ENCODE data around the gene PIK3CG.

The PIK3CG gene

GRCh38 chr7:106869954-106870353, 4.9 kb downstream of the PIK3CG start:
- peak overlapping the region; percentile 93 for H3K27ac Mint-ChIP-seq
- ATAC-seq (no peak), DNase-seq (ENCODE audit: low spot score in 2 of 2) (no peak)
- peaks cover 86% of the 10 kb centered on the region for H3K36me3 Mint-ChIP-seq
- peaks cover 62% of the 10 kb centered on the region for H3K4me1 Mint-ChIP-seq
- peak overlapping the region; percentile 79 for H3K4me3 Mint-ChIP-seq
- H3K9me3 Mint-ChIP-seq: no peaks in the 10 kb centered on the region

- ATAC-seq: no peak
- no peak for DNase-seq (ENCODE audit: low spot score in 2 of 2)
- Mint-ChIP-seq H3K27ac (peak overlapping the region; percentile 93), H3K36me3 (peaks cover 92% of the 10 kb centered on the region), H3K4me3 (peak overlapping the region; percentile 79), H3K4me1 (peaks cover 62% of the 10 kb centered on the region), H3K9me3 (no peaks in the 10 kb centered on the region)
Measured at GRCh38 chr7:106870528-106870927, 5.4 kb downstream of the PIK3CG start.

- ATAC-seq: peak; percentile 85
- DNase-seq (ENCODE audit: low spot score in 2 of 2): no peak
- H3K9me3 Mint-ChIP-seq: no peaks in the 10 kb centered on the region
- H3K4me1 Mint-ChIP-seq: peaks cover 62% of the 10 kb centered on the region
- peaks cover 96% of the 10 kb centered on the region for H3K36me3 Mint-ChIP-seq
- H3K27ac Mint-ChIP-seq: peak overlapping the region; percentile 93
- H3K4me3 Mint-ChIP-seq: peak overlapping the region; percentile 79
Measured at GRCh38 chr7:106870983-106871410, 5.9 kb downstream of the PIK3CG start.

- Mint-ChIP-seq H3K9me3 (no peaks in the 10 kb centered on the region), H3K36me3 (peaks cover 100% of the 10 kb centered on the region), H3K27ac (peak overlapping the region; percentile 93), H3K4me1 (peaks cover 61% of the 10 kb centered on the region), H3K4me3 (peak overlapping the region; percentile 79)
- peak; percentile 51 for ATAC-seq
- DNase-seq (ENCODE audit: low spot score in 2 of 2): no peak
Measured at GRCh38 chr7:106871793-106872571, 6.9 kb downstream of the PIK3CG start.

GRCh38 chr7:106872763-106873162, 7.7 kb downstream of the PIK3CG start:
- no peaks in the 10 kb centered on the region for H3K9me3 Mint-ChIP-seq
- peak overlapping the region; percentile 93 for H3K27ac Mint-ChIP-seq
- H3K4me3 Mint-ChIP-seq: peak overlapping the region; percentile 79
- no peak for ATAC-seq
- peaks cover 100% of the 10 kb centered on the region for H3K36me3 Mint-ChIP-seq
- peaks cover 55% of the 10 kb centered on the region for H3K4me1 Mint-ChIP-seq
- no peak for DNase-seq (ENCODE audit: low spot score in 2 of 2)

GRCh38 chr7:106874076-106874475, 9.0 kb downstream of the PIK3CG start:
- no peak for ATAC-seq
- peak overlapping the region; percentile 79 for H3K4me3 Mint-ChIP-seq

GRCh38 chr7:106875508-106875907, 10.4 kb downstream of the PIK3CG start:
- Mint-ChIP-seq H3K36me3 (peaks cover 100% of the 10 kb centered on the region), H3K27ac (no peak overlapping the region), H3K4me3 (no peak overlapping the region), H3K9me3 (no peaks in the 10 kb centered on the region), H3K4me1 (peaks cover 44% of the 10 kb centered on the region)
- ATAC-seq (no peak), DNase-seq (ENCODE audit: low spot score in 2 of 2) (no peak)

More at GRCh38 chr7:106874076-106874475, 9.0 kb downstream of the PIK3CG start:
- H3K27ac Mint-ChIP-seq: peak overlapping the region; percentile 33
- peaks cover 55% of the 10 kb centered on the region for H3K4me1 Mint-ChIP-seq
- no peak for DNase-seq (ENCODE audit: low spot score in 2 of 2)
- H3K36me3 Mint-ChIP-seq: peaks cover 100% of the 10 kb centered on the region
- H3K9me3 Mint-ChIP-seq: no peaks in the 10 kb centered on the region

- H3K9me3 Mint-ChIP-seq: no peaks in the 10 kb centered on the region
- ATAC-seq (no peak), DNase-seq (ENCODE audit: low spot score in 2 of 2) (no peak)
- H3K4me1 Mint-ChIP-seq: peaks cover 44% of the 10 kb centered on the region
- H3K27ac Mint-ChIP-seq: peak overlapping the region; percentile 71
- peaks cover 100% of the 10 kb centered on the region for H3K36me3 Mint-ChIP-seq
- H3K4me3 Mint-ChIP-seq: peak overlapping the region; percentile 29
Measured at GRCh38 chr7:106878748-106879439, 13.8 kb downstream of the PIK3CG start.

- H3K9me3 Mint-ChIP-seq: no peaks in the 10 kb centered on the region
- peaks cover 100% of the 10 kb centered on the region for H3K36me3 Mint-ChIP-seq
- peak overlapping the region; percentile 60 for H3K27ac Mint-ChIP-seq
- DNase-seq (ENCODE audit: low spot score in 2 of 2) (no peak), ATAC-seq (no peak)
- H3K4me3 Mint-ChIP-seq: no peak overlapping the region
- H3K4me1 Mint-ChIP-seq: peaks cover 52% of the 10 kb centered on the region
Measured at GRCh38 chr7:106881984-106882383, 16.9 kb downstream of the PIK3CG start.

- Mint-ChIP-seq H3K27ac (peak overlapping the region; percentile 60), H3K9me3 (no peaks in the 10 kb centered on the region), H3K4me1 (peaks cover 60% of the 10 kb centered on the region), H3K4me3 (no peak overlapping the region), H3K36me3 (peaks cover 100% of the 10 kb centered on the region)
- DNase-seq (ENCODE audit: low spot score in 2 of 2) (no peak), ATAC-seq (no peak)
Measured at GRCh38 chr7:106883456-106884026, 18.5 kb downstream of the PIK3CG start.

- Mint-ChIP-seq H3K4me1 (peaks cover 54% of the 10 kb centered on the region), H3K27ac (peak overlapping the region; percentile 82), H3K4me3 (no peak overlapping the region), H3K36me3 (peaks cover 100% of the 10 kb centered on the region), H3K9me3 (no peaks in the 10 kb centered on the region)
- no peak for DNase-seq (ENCODE audit: low spot score in 2 of 2)
- ATAC-seq: no peak
Measured at GRCh38 chr7:106885652-106886051, 20.6 kb downstream of the PIK3CG start.

- peak; percentile 83 for ATAC-seq
- no peaks in the 10 kb centered on the region for H3K9me3 Mint-ChIP-seq
- peaks cover 65% of the 10 kb centered on the region for H3K4me1 Mint-ChIP-seq
- peaks cover 100% of the 10 kb centered on the region for H3K36me3 Mint-ChIP-seq
- no peak for DNase-seq (ENCODE audit: low spot score in 2 of 2)
- H3K4me3 Mint-ChIP-seq: no peak overlapping the region
- no peak overlapping the region for H3K27ac Mint-ChIP-seq
Measured at GRCh38 chr7:106887421-106887820, 22.3 kb downstream of the PIK3CG start.

- peaks cover 65% of the 10 kb centered on the region for H3K4me1 Mint-ChIP-seq
- peaks cover 100% of the 10 kb centered on the region for H3K36me3 Mint-ChIP-seq
- DNase-seq (ENCODE audit: low spot score in 2 of 2): no peak
- H3K27ac Mint-ChIP-seq: peak overlapping the region; percentile 17
- ATAC-seq: no peak
- no peaks in the 10 kb centered on the region for H3K9me3 Mint-ChIP-seq
- H3K4me3 Mint-ChIP-seq: no peak overlapping the region
Measured at GRCh38 chr7:106888204-106888603, 23.1 kb downstream of the PIK3CG start.

GRCh38 chr7:106890952-106891351, 25.9 kb downstream of the PIK3CG start:
- H3K27ac Mint-ChIP-seq: peak overlapping the region; percentile 91
- peaks cover 70% of the 10 kb centered on the region for H3K4me1 Mint-ChIP-seq
- ATAC-seq (no peak), DNase-seq (ENCODE audit: low spot score in 2 of 2) (no peak)
- peaks cover 97% of the 10 kb centered on the region for H3K36me3 Mint-ChIP-seq
- no peaks in the 10 kb centered on the region for H3K9me3 Mint-ChIP-seq
- no peak overlapping the region for H3K4me3 Mint-ChIP-seq

- Mint-ChIP-seq H3K4me1 (peaks cover 68% of the 10 kb centered on the region), H3K9me3 (no peaks in the 10 kb centered on the region), H3K36me3 (peaks cover 97% of the 10 kb centered on the region), H3K4me3 (no peak overlapping the region), H3K27ac (peak overlapping the region; percentile 91)
- ATAC-seq: no peak
- DNase-seq (ENCODE audit: low spot score in 2 of 2): no peak
Measured at GRCh38 chr7:106891548-106892410, 26.7 kb downstream of the PIK3CG start.
